Endothelial cell (in vitro differentiated cells): ENCODE data around the gene EFCAB12. TPM values are rescaled to one million over a fixed set of nuclear protein-coding genes. Genes with fewer than 3 reads are reported as not detected.
A peak's percentile ranks its signal among the peaks of the same experiment; 100 is the strongest.

Source experiments
- DNase-seq: peaks from one replicate; pipeline ENCODE4 v3.0.0; 2021; ENCODE audit warnings: low spot score
- H3K27ac Mint-ChIP-seq: one replicate; pipeline ENCODE4 v1.8.0; 2021; ENCODE audit warnings: mixed read lengths, inconsistent platforms; ENCODE audit not compliant: unreplicated experiment
- H3K27me3 Mint-ChIP-seq: one replicate; pipeline ENCODE4 v1.8.0; 2021; ENCODE audit warnings: mild to moderate bottlenecking, moderate library complexity, mixed read lengths, inconsistent platforms; ENCODE audit not compliant: unreplicated experiment
- H3K36me3 Mint-ChIP-seq: one replicate; pipeline ENCODE4 v1.8.0; 2021; ENCODE audit warnings: mild to moderate bottlenecking, low read depth, mixed read lengths, inconsistent platforms; ENCODE audit not compliant: unreplicated experiment
- H3K4me1 Mint-ChIP-seq: one replicate; pipeline ENCODE4 v1.8.0; 2021; ENCODE audit warnings: mild to moderate bottlenecking, mixed read lengths, inconsistent platforms; ENCODE audit not compliant: unreplicated experiment
- H3K4me3 Mint-ChIP-seq: one replicate; pipeline ENCODE4 v1.8.0; 2021; ENCODE audit warnings: mild to moderate bottlenecking, mixed read lengths, inconsistent platforms; ENCODE audit not compliant: unreplicated experiment
- H3K9me3 Mint-ChIP-seq: one replicate; pipeline ENCODE4 v1.8.0; 2021; ENCODE audit warnings: mixed read lengths, inconsistent platforms; ENCODE audit not compliant: unreplicated experiment
- CTCF ChIP-seq: fragments of 200-600 bp; sonication (generic); IDR thresholded peaks from one replicate; pipeline ENCODE4 v1.5.0; 2021; ENCODE audit warnings: antibody characterized with exemption; ENCODE audit not compliant: unreplicated experiment
- total RNA-seq: library from RNA; stranded (reverse); fragmentation: NEBNext Ultra II Directional; extraction: Animal tissue kit (Norgen Biotek cat#: 25700); gene quantifications from one replicate; pipeline ENCODE4 v1.2.1, GENCODE V29; 2021; ENCODE audit not compliant: unreplicated experiment

EFCAB12 gene
- total RNA-seq, 1 donor from 2014 or later, result 0.21 TPM

- no peak overlapping the region for H3K4me3 Mint-ChIP-seq
- H3K36me3 Mint-ChIP-seq, result peaks cover 4% of the 10 kb centered on the region
- H3K4me1 Mint-ChIP-seq, result peaks cover 44% of the 10 kb centered on the region
- no peaks in the 10 kb centered on the region for H3K9me3 Mint-ChIP-seq
- H3K27me3 Mint-ChIP-seq, result peaks cover 4% of the 10 kb centered on the region
- no peak for DNase-seq
- no peak for TF ChIP-seq CTCF
- H3K27ac Mint-ChIP-seq, result no peak overlapping the region
These were observed 18.5 kb upstream of the EFCAB12 start for GRCh38 chr3:129446926-129447325.

GRCh38 chr3:129445471-129445870 lies 17.0 kb upstream of the EFCAB12 start:
- DNase-seq, result no peak
- no peak overlapping the region for H3K4me3 Mint-ChIP-seq
- H3K36me3 Mint-ChIP-seq, result peaks cover 4% of the 10 kb centered on the region
- peaks cover 4% of the 10 kb centered on the region for H3K27me3 Mint-ChIP-seq
- H3K9me3 Mint-ChIP-seq, result no peaks in the 10 kb centered on the region
- TF ChIP-seq CTCF, result no peak
- no peak overlapping the region for H3K27ac Mint-ChIP-seq
- H3K4me1 Mint-ChIP-seq, result peaks cover 55% of the 10 kb centered on the region

GRCh38 chr3:129442947-129443346 lies 14.5 kb upstream of the EFCAB12 start:
- no peaks in the 10 kb centered on the region for H3K9me3 Mint-ChIP-seq
- peaks cover 1% of the 10 kb centered on the region for H3K27me3 Mint-ChIP-seq
- DNase-seq, result no peak
- peaks cover 50% of the 10 kb centered on the region for H3K4me1 Mint-ChIP-seq
- H3K27ac Mint-ChIP-seq, result no peak overlapping the region
- TF ChIP-seq CTCF, result no peak
- peaks cover under 1% of the 10 kb centered on the region for H3K36me3 Mint-ChIP-seq
- H3K4me3 Mint-ChIP-seq, result no peak overlapping the region

- Mint-ChIP-seq H3K4me1 (peaks cover 46% of the 10 kb centered on the region), H3K36me3 (peaks cover 5% of the 10 kb centered on the region), H3K27ac (peak overlapping the region; percentile 49), H3K27me3 (no peaks in the 10 kb centered on the region), H3K9me3 (no peaks in the 10 kb centered on the region), H3K4me3 (no peak overlapping the region)
- no peak for DNase-seq
- TF ChIP-seq CTCF, result no peak
These were observed 14.1 kb upstream of the EFCAB12 start for GRCh38 chr3:129442486-129442885.

GRCh38 chr3:129441782-129442181 lies 13.3 kb upstream of the EFCAB12 start:
- no peaks in the 10 kb centered on the region for H3K27me3 Mint-ChIP-seq
- no peaks in the 10 kb centered on the region for H3K9me3 Mint-ChIP-seq
- TF ChIP-seq CTCF, result no peak
- peak overlapping the region; percentile 49 for H3K27ac Mint-ChIP-seq
- H3K4me3 Mint-ChIP-seq, result peak overlapping the region; percentile 21
- H3K36me3 Mint-ChIP-seq, result peaks cover 9% of the 10 kb centered on the region
- DNase-seq, result no peak
- peaks cover 45% of the 10 kb centered on the region for H3K4me1 Mint-ChIP-seq
